Parathyroid adenoma (tissue), 2 donors: Measurements from ENCODE around the gene MEGF10.
"Not testable (repeated sequence)": the region's sequence is repeated elsewhere in the genome, so short reads cannot be mapped to it uniquely, and the experiment has no call there.

ENCODE experiments used
- H2AFZ ChIP-seq: fragments of 300-600 bp; sonication (generic); one replicate; pipeline ENCODE4 v1.7.0; 2017; ENCODE audit warnings: antibody characterized with exemption, mild to moderate bottlenecking
- H3K27ac ChIP-seq: fragments of 300-600 bp; sonication (generic); one replicate; pipeline ENCODE4 v1.7.0; 2017
- H3K27me3 ChIP-seq: fragments of 300-600 bp; sonication (generic); one replicate; pipeline ENCODE4 v1.7.0; 2017; ENCODE audit warnings: low read length; ENCODE audit not compliant: control insufficient read depth, insufficient read depth
- H3K36me3 ChIP-seq: fragments of 300-600 bp; sonication (generic); one replicate; pipeline ENCODE4 v1.7.0; 2017; ENCODE audit warnings: low read length; ENCODE audit not compliant: control insufficient read depth, insufficient read depth
- H3K4me1 ChIP-seq: fragments of 300-600 bp; sonication (generic); one replicate; pipeline ENCODE4 v1.7.0; 2017; ENCODE audit warnings: control low read depth
- H3K4me2 ChIP-seq: fragments of 300-600 bp; sonication (generic); one replicate; pipeline ENCODE4 v1.7.0; 2017; ENCODE audit warnings: low read length
- H3K4me3 ChIP-seq: fragments of 300-600 bp; sonication (generic); one replicate; pipeline ENCODE4 v1.7.0; 2017; ENCODE audit warnings: low read depth, low read length
- H3K79me2 ChIP-seq: fragments of 300-600 bp; sonication (generic); one replicate; pipeline ENCODE4 v1.7.0; 2017; ENCODE audit warnings: control low read depth
- H3K9ac ChIP-seq: fragments of 300-600 bp; sonication (generic); one replicate; pipeline ENCODE4 v1.7.0; 2017; ENCODE audit warnings: mild to moderate bottlenecking
- H3K9me3 ChIP-seq: fragments of 300-600 bp; sonication (generic); one replicate; pipeline ENCODE4 v1.7.0; 2017; ENCODE audit warnings: low read length; ENCODE audit not compliant: control insufficient read depth
- CTCF ChIP-seq: fragments of 300-600 bp; sonication (generic); IDR thresholded peaks from one replicate; pipeline ENCODE4 v1.7.0; 2017; ENCODE audit warnings: antibody characterized with exemption, mild to moderate bottlenecking
- donor health status: primary hyperparathyroidism.

Gene MEGF10

GRCh38 chr5:127293373-127293772 is 2.8 kb downstream of the MEGF10 start:
- TF ChIP-seq CTCF: no peak
- Histone ChIP-seq H3K4me3 (no peak overlapping the region), H3K27me3 (no peaks in the 10 kb centered on the region), H3K9me3 (peaks cover 3% of the 10 kb centered on the region), H3K9ac (no peak overlapping the region), H3K27ac (no peak overlapping the region), H3K79me2 (no peaks in the 10 kb centered on the region), H3K36me3 (no peaks in the 10 kb centered on the region), H3K4me2 (no peak overlapping the region), H2AFZ (no peak overlapping the region), H3K4me1 (no peaks in the 10 kb centered on the region)

GRCh38 chr5:127294829-127295228 is 4.2 kb downstream of the MEGF10 start:
- Histone ChIP-seq H3K36me3 (no peaks in the 10 kb centered on the region), H3K9me3 (no peaks in the 10 kb centered on the region), H3K4me1 (peaks cover 5% of the 10 kb centered on the region), H2AFZ (no peak overlapping the region), H3K27ac (no peak overlapping the region), H3K9ac (no peak overlapping the region), H3K79me2 (no peaks in the 10 kb centered on the region), H3K4me2 (no peak overlapping the region), H3K27me3 (no peaks in the 10 kb centered on the region), H3K4me3 (no peak overlapping the region)
- no peak for TF ChIP-seq CTCF

GRCh38 chr5:127295454-127295853 is 4.9 kb downstream of the MEGF10 start:
- Histone ChIP-seq H3K4me2 (no peak overlapping the region), H3K9ac (no peak overlapping the region), H3K36me3 (no peaks in the 10 kb centered on the region), H3K9me3 (no peaks in the 10 kb centered on the region), H3K4me1 (peaks cover 5% of the 10 kb centered on the region), H3K4me3 (no peak overlapping the region), H3K27ac (no peak overlapping the region), H2AFZ (no peak overlapping the region), H3K27me3 (no peaks in the 10 kb centered on the region), H3K79me2 (no peaks in the 10 kb centered on the region)
- TF ChIP-seq CTCF: no peak

GRCh38 chr5:127296321-127296720 is 5.7 kb downstream of the MEGF10 start:
- Histone ChIP-seq H3K9me3 (no peaks in the 10 kb centered on the region), H3K9ac (no peak overlapping the region), H3K27me3 (no peaks in the 10 kb centered on the region), H3K4me2 (no peak overlapping the region), H3K4me1 (peaks cover 5% of the 10 kb centered on the region), H3K4me3 (no peak overlapping the region), H3K79me2 (no peaks in the 10 kb centered on the region), H3K27ac (no peak overlapping the region), H3K36me3 (no peaks in the 10 kb centered on the region), H2AFZ (no peak overlapping the region)
- no peak for TF ChIP-seq CTCF

GRCh38 chr5:127296894-127297293 is 6.3 kb downstream of the MEGF10 start:
- not testable (repeated sequence) for H3K9ac ChIP-seq, H3K36me3 ChIP-seq, H3K4me3 ChIP-seq

More at GRCh38 chr5:127296894-127297293, 6.3 kb downstream of the MEGF10 start:
- H3K27me3 ChIP-seq, H3K4me1 ChIP-seq, H2AFZ ChIP-seq, H3K9me3 ChIP-seq, H3K27ac ChIP-seq, H3K4me2 ChIP-seq, H3K79me2 ChIP-seq: not testable (repeated sequence)
